GM19328 (cell line): ENCODE data around the gene RGP1.

Source experiments
- ATAC-seq: cut with Tn5 transposase; IDR thresholded peaks from one replicate; pipeline ENCODE4 v1.9.1; 2021; ENCODE audit warnings: mild to moderate bottlenecking, moderate library complexity; ENCODE audit not compliant: unreplicated experiment

Gene RGP1

DNA sequence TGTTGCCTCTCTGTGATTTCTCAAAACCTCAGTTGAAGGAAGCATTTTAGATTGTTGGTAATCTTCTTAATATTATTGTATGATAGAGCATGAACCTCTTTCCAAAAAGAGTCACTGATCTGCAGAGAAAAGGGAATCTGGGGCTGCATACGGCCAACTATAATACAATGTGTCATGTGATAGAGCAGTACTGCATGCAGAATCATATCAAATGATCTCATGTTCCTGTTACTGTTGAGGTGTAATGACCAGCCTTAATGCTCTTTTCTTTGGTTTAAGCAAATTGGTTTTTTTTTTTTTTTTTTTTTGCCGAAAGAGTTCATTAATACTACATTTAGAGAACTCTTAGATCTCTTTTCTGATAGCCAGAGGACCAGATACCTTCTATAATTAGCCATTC is 17.9 kb downstream of the RGP1 start:
- ATAC-seq = no peak

DNA sequence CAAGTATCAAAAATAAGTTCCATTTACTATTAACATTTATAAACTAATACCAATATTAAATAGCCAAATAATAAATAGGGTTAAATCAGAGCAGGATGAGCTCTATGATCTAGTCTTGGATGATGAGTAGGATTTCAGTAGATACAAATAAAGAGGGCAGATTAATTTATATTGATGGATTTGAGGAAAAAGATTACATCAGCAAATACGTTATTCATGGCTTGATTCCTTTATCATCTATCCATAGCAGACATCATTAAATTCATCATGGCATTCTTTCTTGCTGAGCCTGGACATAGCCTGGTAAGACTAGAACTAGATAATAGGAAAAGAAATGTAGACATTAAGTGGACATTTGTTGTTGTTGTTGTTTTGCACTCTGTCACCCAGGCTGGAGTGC is 18.4 kb downstream of the RGP1 start:
- no peak for ATAC-seq

DNA sequence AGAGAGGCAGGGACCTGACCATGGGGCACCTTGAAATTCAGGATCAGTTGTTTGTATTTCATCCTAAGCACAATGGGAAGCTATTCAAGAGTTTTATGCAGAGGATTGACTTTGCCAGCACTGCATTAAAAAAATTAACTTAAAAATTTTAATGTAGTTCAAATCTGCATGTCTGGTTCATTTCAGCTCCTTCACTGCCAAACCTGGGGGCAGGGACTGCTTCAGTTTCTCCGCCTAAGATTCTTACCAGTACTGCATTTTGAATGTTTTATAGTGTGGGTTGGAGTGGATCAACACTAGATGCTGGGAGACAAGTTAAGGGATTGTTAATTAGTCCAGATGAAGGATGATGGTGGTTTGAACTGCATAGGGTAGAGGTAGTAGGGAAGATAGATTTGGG is 20.7 kb downstream of the RGP1 start:
- ATAC-seq = no peak

GRCh38 chr9:35771075-35771433 is 22.0 kb downstream of the RGP1 start:
- ATAC-seq = no peak

- no peak for ATAC-seq
Measured at GRCh38 chr9:35771534-35771933, 22.4 kb downstream of the RGP1 start.

DNA sequence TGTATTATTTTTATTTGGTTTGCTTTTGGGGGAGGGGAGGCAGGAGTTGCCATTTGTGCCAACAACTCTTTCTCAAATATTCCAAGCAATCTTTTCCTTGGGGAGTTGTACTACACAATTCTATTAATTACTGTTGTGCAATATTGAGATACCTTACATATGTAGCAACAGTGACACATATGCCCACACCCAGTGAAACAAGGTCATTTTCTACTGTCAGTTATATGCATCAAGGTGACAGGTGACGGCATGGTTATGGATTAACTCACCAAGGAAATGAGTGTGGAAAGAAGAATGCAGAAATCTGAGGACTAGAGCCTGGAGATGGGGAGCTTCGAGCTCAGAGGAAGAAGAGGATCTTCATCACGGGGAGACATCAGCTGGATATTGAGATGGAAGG is 22.9 kb downstream of the RGP1 start:
- no peak for ATAC-seq

- no peak for ATAC-seq
Measured at GRCh38 chr9:35774907-35775635, 26.0 kb downstream of the RGP1 start.

DNA sequence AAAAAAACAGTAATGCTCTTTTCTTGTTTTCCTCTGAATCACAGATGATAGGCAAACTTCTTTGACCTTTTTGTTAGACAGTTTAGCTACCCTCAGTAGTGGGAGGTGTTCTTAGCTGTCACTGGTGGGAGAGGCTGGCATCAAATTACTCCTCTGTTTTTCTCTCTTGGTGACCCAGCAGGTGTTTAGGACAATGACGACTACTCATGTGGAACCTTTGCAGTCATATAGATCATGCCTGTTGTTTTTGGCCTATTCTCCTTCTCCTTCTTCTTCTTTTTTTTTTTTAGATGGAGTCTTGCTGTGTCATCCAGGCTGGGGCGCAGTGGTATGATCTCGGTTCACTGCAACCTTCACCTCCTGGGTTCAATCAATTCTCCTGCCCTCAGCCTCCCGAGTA is 26.9 kb downstream of the RGP1 start:
- ATAC-seq = no peak

DNA sequence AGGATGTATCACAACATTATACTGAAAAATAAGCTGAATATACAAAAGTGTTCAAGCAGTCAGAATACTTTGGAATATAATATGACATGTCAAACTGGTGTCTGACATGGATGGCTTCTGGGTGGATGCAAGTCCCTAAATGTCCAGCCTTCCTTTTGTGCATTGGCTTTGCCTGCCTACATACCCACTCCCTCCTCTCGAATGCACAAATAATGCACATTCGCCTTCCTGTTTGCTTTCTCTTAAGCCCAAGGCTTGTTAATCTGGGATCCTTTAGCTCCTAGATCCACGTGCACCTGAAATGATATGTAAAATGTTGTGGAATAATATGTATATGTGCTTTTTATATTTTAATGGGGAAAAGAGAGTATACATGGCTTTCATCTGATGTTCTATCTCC is 29.4 kb downstream of the RGP1 start:
- no peak for ATAC-seq

- no peak for ATAC-seq
Measured at GRCh38 chr9:35781066-35781465, 32.0 kb downstream of the RGP1 start.

DNA sequence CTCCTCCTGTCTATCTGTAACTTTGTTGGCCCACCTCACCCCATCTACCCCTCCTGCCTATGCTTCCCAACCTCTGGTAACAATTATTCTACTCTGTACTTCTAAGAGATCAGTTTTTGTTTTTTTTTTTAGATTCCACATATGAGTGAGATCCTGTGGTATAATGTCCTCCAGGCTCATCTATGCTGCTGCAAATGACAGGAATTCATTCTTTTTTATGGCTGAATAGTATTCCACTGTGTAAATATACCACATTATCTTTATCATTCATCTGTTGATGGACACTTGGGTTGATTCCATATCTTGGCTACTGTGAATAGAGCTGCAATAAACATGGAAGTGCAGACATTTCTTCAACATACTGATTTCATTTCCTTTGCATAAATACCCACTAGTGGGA is 34.3 kb downstream of the RGP1 start:
- ATAC-seq = no peak

DNA sequence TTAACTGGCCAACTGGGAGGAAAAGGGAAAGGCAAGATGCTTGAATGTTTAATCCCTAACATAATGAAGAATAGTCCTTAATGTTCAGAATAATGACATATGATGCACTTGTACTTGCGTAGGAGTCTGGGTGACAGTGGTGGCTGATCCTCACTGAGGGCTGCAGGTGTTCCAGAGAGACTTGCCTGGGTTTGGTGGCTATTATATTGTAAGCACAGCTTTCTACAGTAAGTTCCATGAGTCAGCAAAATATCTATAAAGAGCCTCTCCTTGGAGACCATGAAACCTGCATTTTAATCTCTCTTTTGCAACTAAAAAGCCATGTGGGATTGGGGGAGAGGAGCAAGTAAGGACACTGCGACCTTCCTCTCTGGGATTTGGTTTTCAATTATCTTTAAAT is 40.5 kb downstream of the RGP1 start:
- ATAC-seq = no peak

DNA sequence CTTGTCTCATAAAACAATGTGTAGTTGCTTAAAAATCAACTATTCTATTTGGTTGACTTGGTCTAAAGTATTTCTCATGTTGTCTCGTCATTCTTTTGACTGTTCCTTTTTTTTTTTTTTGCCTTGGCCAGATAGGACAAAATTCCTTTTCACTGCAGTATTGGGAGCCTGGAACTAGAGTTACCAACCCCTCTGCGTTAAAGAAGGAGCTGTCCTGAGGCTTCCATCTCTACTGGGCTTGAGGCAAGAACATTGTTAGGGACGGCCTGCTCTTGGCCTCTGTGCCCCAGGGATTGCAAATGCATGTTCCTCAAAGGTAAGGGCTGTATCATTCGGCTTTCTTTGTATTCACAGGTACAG is 40.9 kb downstream of the RGP1 start:
- no peak for ATAC-seq

DNA sequence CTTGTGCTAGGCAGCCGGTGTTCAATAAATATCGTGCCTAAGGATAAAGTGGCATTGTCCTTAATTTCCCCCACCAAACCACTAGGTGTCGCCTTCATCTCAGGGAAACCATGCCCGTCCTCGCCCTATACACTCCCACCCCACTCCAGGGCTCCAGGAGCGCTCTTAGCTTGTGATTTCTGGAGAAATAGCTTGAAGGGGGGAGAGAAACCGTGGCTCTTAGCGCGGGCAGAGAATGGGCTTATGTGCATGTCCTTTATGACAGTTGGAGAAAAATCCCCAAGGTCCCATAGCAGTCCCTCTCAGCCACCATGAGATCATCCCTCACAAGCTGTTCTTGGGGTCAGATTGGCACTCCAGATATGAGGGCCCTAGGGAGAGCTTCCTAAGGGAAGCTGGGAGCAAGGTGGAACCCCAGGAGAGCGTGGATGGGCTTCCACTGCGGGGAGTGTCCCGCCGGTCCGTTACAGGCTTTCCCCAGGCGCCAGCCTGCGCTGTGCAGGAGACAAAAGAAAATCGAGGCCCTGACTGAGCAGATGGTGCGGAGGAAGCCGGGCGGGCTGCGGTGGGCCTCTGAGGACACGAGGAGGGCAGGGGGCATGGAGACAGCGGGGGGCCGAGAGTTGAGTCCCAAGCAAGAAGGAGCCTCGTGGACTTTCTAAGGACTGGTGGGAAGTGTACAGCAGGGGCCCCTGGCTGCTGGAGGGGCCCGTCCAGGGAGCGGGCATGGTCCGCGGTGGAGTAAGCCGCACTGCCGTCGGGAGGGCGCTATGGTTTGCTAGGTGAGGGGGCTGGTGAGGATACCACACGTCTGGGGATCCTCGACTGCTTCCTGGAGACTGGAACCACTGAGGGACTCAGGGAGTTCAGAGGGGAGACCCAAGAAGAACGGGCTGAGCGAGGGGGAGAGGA is 41.6 kb downstream of the RGP1 start:
- ATAC-seq = no peak

GRCh38 chr9:35791297-35791921 is 42.3 kb downstream of the RGP1 start, which contains the start of gene NPR2:
Gene NPR2, plus strand, starts transcription at chr9:35791591. Its CDS starts 818 bp downstream, at chr9:35792409.
- ATAC-seq = no peak

DNA sequence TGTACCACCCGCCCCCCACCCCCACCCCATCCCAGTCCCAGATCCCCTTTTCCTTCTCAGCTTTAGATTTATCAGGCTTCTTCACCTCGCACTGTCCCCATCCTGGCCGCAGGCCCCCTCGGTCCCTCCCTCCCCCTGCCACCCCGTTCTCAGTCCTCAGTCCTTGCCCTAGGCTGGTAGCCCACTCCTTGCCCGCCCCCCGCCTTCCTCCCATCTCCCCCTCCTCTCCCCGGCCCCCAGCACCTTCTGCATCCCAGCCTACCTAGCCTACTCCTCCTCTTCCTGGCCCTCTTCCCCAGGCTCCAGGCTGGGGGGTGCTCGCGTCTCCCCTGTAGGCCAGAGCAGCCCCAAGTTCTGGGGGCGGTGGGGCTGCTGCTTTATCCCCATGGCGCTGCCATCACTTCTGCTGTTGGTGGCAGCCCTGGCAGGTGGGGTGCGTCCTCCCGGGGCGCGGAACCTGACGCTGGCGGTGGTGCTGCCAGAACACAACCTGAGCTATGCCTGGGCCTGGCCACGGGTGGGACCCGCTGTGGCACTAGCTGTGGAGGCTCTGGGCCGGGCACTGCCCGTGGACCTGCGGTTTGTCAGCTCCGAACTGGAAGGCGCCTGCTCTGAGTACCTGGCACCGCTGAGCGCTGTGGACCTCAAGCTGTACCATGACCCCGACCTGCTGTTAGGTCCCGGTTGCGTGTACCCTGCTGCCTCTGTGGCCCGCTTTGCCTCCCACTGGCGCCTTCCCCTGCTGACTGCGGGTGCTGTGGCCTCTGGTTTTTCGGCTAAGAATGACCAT is 43.1 kb downstream of the RGP1 start:
- ATAC-seq = no peak

- no peak for ATAC-seq
Measured at GRCh38 chr9:35792826-35793225, 43.7 kb downstream of the RGP1 start.

- no peak for ATAC-seq
Measured at GRCh38 chr9:35793461-35793860, 44.4 kb downstream of the RGP1 start.

GRCh38 chr9:35795695-35796094 is 46.6 kb downstream of the RGP1 start:
- no peak for ATAC-seq

- no peak for ATAC-seq
Measured at GRCh38 chr9:35797311-35798109, 48.4 kb downstream of the RGP1 start.
